HCT116 (cell line): ENCODE measurements around the gene POLD1. TPM values are rescaled to one million over a fixed set of nuclear protein-coding genes. Genes with fewer than 3 reads are reported as not detected.
A peak's percentile ranks its signal among the peaks of the same experiment; 100 is the strongest.

Experiments
- ATAC-seq: fragments of 200-7000 bp; cut with Tn5 transposase; 2 replicates; pipeline ENCODE4 v1.9.1; 2020; ENCODE audit warnings: mild to moderate bottlenecking, moderate library complexity
- BruUV-seq: library from RNA; stranded (reverse); fragments of 400-500 nt; replicated peaks from 2 replicates; lab custom pipeline; 2021; lab: Mats Ljungman, UMichigan
- CTCF ChIA-PET: fragments of 300-600 bp; sonication (Branson Sonifier 250); formaldehyde crosslinking; loops from one replicate; lab custom pipeline; 2021; ENCODE audit warnings: antibody characterized with exemption; lab: Charles Lee
- POLR2A ChIA-PET: fragments of 300-600, 350-600 bp; sonication (Branson Sonifier 250); formaldehyde crosslinking; loops from one replicate; lab custom pipeline; 2021; ENCODE audit warnings: antibody characterized with exemption; lab: Charles Lee
- RAD21 ChIA-PET, 2 experiments: fragments of 300-600 bp; sonication (Branson Sonifier 250); formaldehyde crosslinking; loops; one replicate each; lab custom pipeline; 2023; ENCODE audit warnings: low total read pairs in 2 of 2; ENCODE audit not compliant: uncharacterized antibody in 2 of 2, unreplicated experiment in 2 of 2, low non-redundant PET in 1 of 2; lab: Charles Lee
- DNase-seq: peaks from one replicate; pipeline ENCODE4 v3.0.0-alpha.2; 2010; ENCODE audit warnings: low read depth, low spot score
- H2AFZ ChIP-seq: fragments of 200-600 bp; shearing (Covaris generic), sonication (generic); 2 replicates; pipeline ENCODE4 v1.6.1; 2017; ENCODE audit warnings: low read depth, mixed run types, mixed read lengths, antibody characterized with exemption, low read length; ENCODE audit not compliant: poor library complexity, severe bottlenecking
- H3K27ac ChIP-seq: 2 replicates; pipeline ENCODE4 v1.5.1; 2012; ENCODE audit warnings: low read depth, low read length
- H3K27me3 ChIP-seq: fragments of 200-600 bp; sonication (generic); 2 replicates; pipeline ENCODE4 v1.6.1; 2016; ENCODE audit warnings: mixed run types, low read length, mixed read lengths; ENCODE audit not compliant: insufficient read depth
- H3K36me3 ChIP-seq, 2 experiments: fragments of 200-500 bp in 1 of 2; fragments of 200-600 bp in 1 of 2; sonication (Bioruptor generic) in 1 of 2; sonication (generic) in 1 of 2; 2 replicates each; pipeline versions ENCODE4 v1.5.1 to v1.6.1; 2014 to 2016; ENCODE audit warnings: low read length in 2 of 2, inconsistent platforms in 1 of 2, mixed read lengths in 1 of 2, mixed run types in 1 of 2; ENCODE audit not compliant: insufficient read depth in 2 of 2, control insufficient read depth in 1 of 2
- H3K4me1 ChIP-seq, 2 experiments: fragments of 200-600 bp in 1 of 2; sonication (generic) in 1 of 2; 2 replicates each; pipeline versions ENCODE4 v1.5.1 to v1.6.1; 2012 to 2017; ENCODE audit warnings: low read length in 2 of 2, inconsistent platforms in 1 of 2, mild to moderate bottlenecking in 1 of 2, mixed read lengths in 1 of 2, mixed run types in 1 of 2, moderate library complexity in 1 of 2; ENCODE audit not compliant: insufficient read depth in 2 of 2, control insufficient read depth in 1 of 2
- H3K4me2 ChIP-seq: fragments of 200-600 bp; sonication (generic); 2 replicates; pipeline ENCODE4 v1.6.1; 2017; ENCODE audit warnings: mixed run types, low read length, mixed read lengths
- H3K4me3 ChIP-seq, 2 experiments: fragments of 200-600 bp in 1 of 2; sonication (generic) in 1 of 2; replicated peaks in 1 of 2; 2 replicates each; pipeline ENCODE4 v1.5.1; 2011 to 2016; ENCODE audit warnings: low read length in 2 of 2, control low read depth in 1 of 2, low read depth in 1 of 2, mild to moderate bottlenecking in 1 of 2, mixed read lengths in 1 of 2, mixed run types in 1 of 2
- H3K79me2 ChIP-seq: fragments of 200-600 bp; sonication (generic); 2 replicates; pipeline ENCODE4 v1.6.1; 2017; ENCODE audit warnings: mild to moderate bottlenecking, mixed run types, low read length, moderate library complexity, mixed read lengths; ENCODE audit not compliant: insufficient read depth
- H3K9ac ChIP-seq: fragments of 200-600 bp; sonication (generic); 2 replicates; pipeline ENCODE4 v1.6.1; 2016; ENCODE audit warnings: low read length, mixed read lengths
- H3K9me2 ChIP-seq: fragments of 200-600 bp; sonication (generic), shearing (Covaris generic); 2 replicates; pipeline ENCODE4 v1.6.1; 2017; ENCODE audit warnings: mixed run types, mild to moderate bottlenecking, moderate library complexity; ENCODE audit not compliant: insufficient read depth
- H3K9me3 ChIP-seq, 2 experiments: fragments of 200-500 bp in 1 of 2; fragments of 200-600 bp in 1 of 2; sonication (Bioruptor generic) in 1 of 2; sonication (generic) in 1 of 2; 2 replicates each; pipeline ENCODE4 v1.6.1; 2014 to 2017; ENCODE audit warnings: low read length in 2 of 2, mixed read lengths in 2 of 2, inconsistent platforms in 1 of 2, low read depth in 1 of 2, mild to moderate bottlenecking in 1 of 2, mixed run types in 1 of 2, moderate library complexity in 1 of 2; ENCODE audit not compliant: control insufficient read depth in 1 of 2, insufficient read depth in 1 of 2
- H4K20me1 ChIP-seq: fragments of 200-600 bp; sonication (generic), shearing (Covaris generic); 2 replicates; pipeline ENCODE4 v1.6.1; 2017; ENCODE audit warnings: mixed run types, mild to moderate bottlenecking, moderate library complexity; ENCODE audit not compliant: insufficient read depth
- CBX3 ChIP-seq: IDR thresholded peaks from 2 replicates; pipeline ENCODE4 v1.6.1; 2012; ENCODE audit warnings: low read depth
- EGR1 ChIP-seq: IDR thresholded peaks from 2 replicates; pipeline ENCODE4 v1.6.1; 2012; ENCODE audit warnings: low read depth
- FOSL1 ChIP-seq: IDR thresholded peaks from 2 replicates; pipeline ENCODE4 v1.6.1; 2012; ENCODE audit warnings: low read depth
- JUND ChIP-seq: IDR thresholded peaks from 2 replicates; pipeline ENCODE4 v1.6.1; 2012
- POLR2A ChIP-seq: IDR thresholded peaks from 2 replicates; pipeline ENCODE4 v1.7.0; 2011; ENCODE audit warnings: borderline replicate concordance; ENCODE audit not compliant: insufficient read depth, insufficient read length; ENCODE audit errors: extremely low read depth
- POLR2AphosphoS5 ChIP-seq: IDR thresholded peaks from 2 replicates; pipeline ENCODE4 v1.6.1; 2011; ENCODE audit warnings: mild to moderate bottlenecking, low read depth, low read length, moderate library complexity
- RAD21 ChIP-seq: IDR thresholded peaks from 2 replicates; pipeline ENCODE4 v1.6.1; 2012; ENCODE audit warnings: low read depth, mild to moderate bottlenecking
- SIN3A ChIP-seq: IDR thresholded peaks from 2 replicates; pipeline ENCODE4 v1.6.1; 2012; ENCODE audit warnings: low read depth
- SP1 ChIP-seq: IDR thresholded peaks from 2 replicates; pipeline ENCODE4 v1.6.1; 2012; ENCODE audit warnings: low read depth
- SRF ChIP-seq: IDR thresholded peaks from 2 replicates; pipeline ENCODE4 v1.6.1; 2012; ENCODE audit warnings: low read depth
- TCF7L2 ChIP-seq: IDR thresholded peaks from 2 replicates; pipeline ENCODE4 v1.7.0; 2011; ENCODE audit warnings: borderline replicate concordance, inconsistent platforms; ENCODE audit not compliant: insufficient read depth, insufficient read length; ENCODE audit errors: extremely low read depth
- YY1 ChIP-seq: IDR thresholded peaks from 2 replicates; pipeline ENCODE4 v1.6.1; 2011; ENCODE audit warnings: low read length, low read depth, moderate library complexity, mild to moderate bottlenecking; ENCODE audit not compliant: insufficient replicate concordance; ENCODE audit errors: extremely low read depth
- ZNF274 ChIP-seq: fragments of 200-500 bp; sonication (Bioruptor generic); IDR thresholded peaks from 2 replicates; pipeline ENCODE4 v1.6.1; 2014; ENCODE audit warnings: mild to moderate bottlenecking, low read depth, low read length, inconsistent platforms
- intact Hi-C: fragments of 100-400 bp; cut with micrococcal nuclease; formaldehyde crosslinking; loops from 2 replicates; pipeline ENCODE4 v1.10.0; 2022
- total RNA-seq: library from RNA; stranded (reverse); gene quantifications from one replicate; pipeline ENCODE4 v1.2.1, GENCODE V29; 2021; ENCODE audit not compliant: unreplicated experiment
- TF ChIP-seq, protein P1 (sequence below), 3 experiments: fragments of 200-600 bp in 1 of 3; sonication (generic) in 1 of 3; IDR thresholded peaks in 2 of 3; conservative IDR thresholded peaks in 1 of 3; 2 replicates each; pipeline ENCODE4 v1.5.1; 2012 to 2017; ENCODE audit warnings: low read depth in 2 of 3, low read length in 2 of 3, antibody characterized with exemption in 1 of 3, borderline replicate concordance in 1 of 3, control low read depth in 1 of 3, mild to moderate bottlenecking in 1 of 3, mixed read lengths in 1 of 3, mixed run types in 1 of 3, moderate library complexity in 1 of 3; ENCODE audit not compliant: insufficient read depth in 1 of 3
- TF ChIP-seq, protein P2 (sequence below): IDR thresholded peaks from 2 replicates; pipeline ENCODE4 v1.6.1; 2012; ENCODE audit warnings: low read depth
- TF ChIP-seq, protein P3 (sequence below): IDR thresholded peaks from 2 replicates; pipeline ENCODE4 v1.6.1; 2012

The POLD1 gene
- total RNA-seq, 1 experiment from 2014 or later, result 122 TPM

DNA sequence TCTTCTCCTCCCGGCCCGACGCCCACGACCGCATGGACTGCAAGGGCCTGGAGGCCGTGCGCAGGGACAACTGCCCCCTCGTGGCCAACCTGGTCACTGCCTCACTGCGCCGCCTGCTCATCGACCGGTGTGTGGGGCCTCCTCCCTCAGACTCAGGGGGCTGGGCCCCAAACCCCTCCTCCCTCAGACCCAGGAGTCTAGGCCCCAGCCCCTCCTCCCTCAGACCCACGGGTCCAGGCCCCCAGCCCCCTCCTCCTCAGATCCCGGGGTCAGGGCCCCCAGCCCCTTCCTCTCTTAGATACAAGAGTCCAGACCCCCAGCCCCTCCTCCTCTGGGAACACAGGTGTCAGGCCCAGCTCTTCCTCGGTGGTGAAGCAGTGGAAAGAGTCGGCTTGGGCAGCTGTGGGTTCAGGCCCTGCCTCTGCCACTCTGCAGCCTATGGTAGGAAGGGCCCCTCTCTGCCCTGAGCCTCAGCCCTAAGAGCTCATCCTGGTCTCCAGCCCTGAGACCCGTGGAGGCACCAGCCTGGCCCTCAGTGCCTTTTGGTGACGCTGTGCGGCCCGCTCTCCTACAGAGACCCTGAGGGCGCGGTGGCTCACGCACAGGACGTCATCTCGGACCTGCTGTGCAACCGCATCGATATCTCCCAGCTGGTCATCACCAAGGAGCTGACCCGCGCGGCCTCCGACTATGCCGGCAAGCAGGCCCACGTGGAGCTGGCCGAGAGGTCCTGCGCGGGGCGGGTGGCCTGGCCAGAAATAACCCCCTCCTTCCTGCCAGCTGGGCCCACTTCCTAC, 30.9 kb downstream of the POLD1 start:
- no peaks in the 10 kb centered on the region for H3K9me2 ChIP-seq
- H3K9ac ChIP-seq, result no peak overlapping the region
- peaks cover 0 to 8% of the 10 kb centered on the region in 2 experiments for H3K36me3 ChIP-seq
- no peak overlapping the region for H2AFZ ChIP-seq
- no peaks in the 10 kb centered on the region for H3K4me1 ChIP-seq
- H3K79me2 ChIP-seq, result no peaks in the 10 kb centered on the region
- no peaks in the 10 kb centered on the region for H3K9me3 ChIP-seq
- ChIA-PET POLR2A (no interaction called here), CTCF (interaction anchor here (1.4 kb wide), 1 partner anchor 46 kb away, joined by 4 read pairs; no protein-coding TSS in a partner anchor), RAD21 (no interaction called here)
- ATAC-seq (peak; percentile 83), DNase-seq (peak; percentile 16)
- intact Hi-C loops, result loop anchor here (2.0 kb wide), 1 partner anchor 46 kb away; no protein-coding TSS in a partner anchor
- H3K4me3 ChIP-seq, result no peak overlapping the region
- no TSS peak for BruUV-seq
- TF ChIP-seq EGR1, result no peak
- no peak for TF ChIP-seq ZNF274
- TF ChIP-seq, protein P1, sequence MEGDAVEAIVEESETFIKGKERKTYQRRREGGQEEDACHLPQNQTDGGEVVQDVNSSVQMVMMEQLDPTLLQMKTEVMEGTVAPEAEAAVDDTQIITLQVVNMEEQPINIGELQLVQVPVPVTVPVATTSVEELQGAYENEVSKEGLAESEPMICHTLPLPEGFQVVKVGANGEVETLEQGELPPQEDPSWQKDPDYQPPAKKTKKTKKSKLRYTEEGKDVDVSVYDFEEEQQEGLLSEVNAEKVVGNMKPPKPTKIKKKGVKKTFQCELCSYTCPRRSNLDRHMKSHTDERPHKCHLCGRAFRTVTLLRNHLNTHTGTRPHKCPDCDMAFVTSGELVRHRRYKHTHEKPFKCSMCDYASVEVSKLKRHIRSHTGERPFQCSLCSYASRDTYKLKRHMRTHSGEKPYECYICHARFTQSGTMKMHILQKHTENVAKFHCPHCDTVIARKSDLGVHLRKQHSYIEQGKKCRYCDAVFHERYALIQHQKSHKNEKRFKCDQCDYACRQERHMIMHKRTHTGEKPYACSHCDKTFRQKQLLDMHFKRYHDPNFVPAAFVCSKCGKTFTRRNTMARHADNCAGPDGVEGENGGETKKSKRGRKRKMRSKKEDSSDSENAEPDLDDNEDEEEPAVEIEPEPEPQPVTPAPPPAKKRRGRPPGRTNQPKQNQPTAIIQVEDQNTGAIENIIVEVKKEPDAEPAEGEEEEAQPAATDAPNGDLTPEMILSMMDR (IDR thresholded peaks at IDR 0.05 in 2 of 3, conservative IDR thresholded peaks at IDR 0.05 in 1 of 3; ENCODE audit: borderline replicate concordance in 1 of 3, insufficient read depth in 1 of 3, low read depth in 2 of 3, low read length in 2 of 3), result peak; percentile 43 to 92 (median 90); a peak in 5 of 6 replicates
- TF ChIP-seq SIN3A, result no peak
- TF ChIP-seq, protein P2, sequence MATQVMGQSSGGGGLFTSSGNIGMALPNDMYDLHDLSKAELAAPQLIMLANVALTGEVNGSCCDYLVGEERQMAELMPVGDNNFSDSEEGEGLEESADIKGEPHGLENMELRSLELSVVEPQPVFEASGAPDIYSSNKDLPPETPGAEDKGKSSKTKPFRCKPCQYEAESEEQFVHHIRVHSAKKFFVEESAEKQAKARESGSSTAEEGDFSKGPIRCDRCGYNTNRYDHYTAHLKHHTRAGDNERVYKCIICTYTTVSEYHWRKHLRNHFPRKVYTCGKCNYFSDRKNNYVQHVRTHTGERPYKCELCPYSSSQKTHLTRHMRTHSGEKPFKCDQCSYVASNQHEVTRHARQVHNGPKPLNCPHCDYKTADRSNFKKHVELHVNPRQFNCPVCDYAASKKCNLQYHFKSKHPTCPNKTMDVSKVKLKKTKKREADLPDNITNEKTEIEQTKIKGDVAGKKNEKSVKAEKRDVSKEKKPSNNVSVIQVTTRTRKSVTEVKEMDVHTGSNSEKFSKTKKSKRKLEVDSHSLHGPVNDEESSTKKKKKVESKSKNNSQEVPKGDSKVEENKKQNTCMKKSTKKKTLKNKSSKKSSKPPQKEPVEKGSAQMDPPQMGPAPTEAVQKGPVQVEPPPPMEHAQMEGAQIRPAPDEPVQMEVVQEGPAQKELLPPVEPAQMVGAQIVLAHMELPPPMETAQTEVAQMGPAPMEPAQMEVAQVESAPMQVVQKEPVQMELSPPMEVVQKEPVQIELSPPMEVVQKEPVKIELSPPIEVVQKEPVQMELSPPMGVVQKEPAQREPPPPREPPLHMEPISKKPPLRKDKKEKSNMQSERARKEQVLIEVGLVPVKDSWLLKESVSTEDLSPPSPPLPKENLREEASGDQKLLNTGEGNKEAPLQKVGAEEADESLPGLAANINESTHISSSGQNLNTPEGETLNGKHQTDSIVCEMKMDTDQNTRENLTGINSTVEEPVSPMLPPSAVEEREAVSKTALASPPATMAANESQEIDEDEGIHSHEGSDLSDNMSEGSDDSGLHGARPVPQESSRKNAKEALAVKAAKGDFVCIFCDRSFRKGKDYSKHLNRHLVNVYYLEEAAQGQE, result no peak
- no peak for TF ChIP-seq POLR2A
- no peak for TF ChIP-seq JUND
- TF ChIP-seq POLR2AphosphoS5, result no peak
- no peak for TF ChIP-seq SRF
- TF ChIP-seq, protein P3, sequence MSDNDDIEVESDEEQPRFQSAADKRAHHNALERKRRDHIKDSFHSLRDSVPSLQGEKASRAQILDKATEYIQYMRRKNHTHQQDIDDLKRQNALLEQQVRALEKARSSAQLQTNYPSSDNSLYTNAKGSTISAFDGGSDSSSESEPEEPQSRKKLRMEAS, result peak; percentile 69
- TF ChIP-seq SP1, result no peak
- no peak for TF ChIP-seq FOSL1
- peak; percentile 20 for TF ChIP-seq YY1
- TF ChIP-seq TCF7L2, result no peak
- TF ChIP-seq RAD21, result no peak; the same call in 1 of the 2 replicates
- TF ChIP-seq CBX3, result no peak
- H3K27me3 ChIP-seq, result no peaks in the 10 kb centered on the region
- H4K20me1 ChIP-seq, result no peaks in the 10 kb centered on the region
- H3K4me2 ChIP-seq, result no peak overlapping the region
- H3K27ac ChIP-seq, result peak overlapping the region; percentile 43; the same call in 1 of the 2 replicates
